GM10266 (cell line): ENCODE results near the gene ALPI.

Source experiments
- DNase-seq: peaks from one replicate; pipeline ENCODE4 v3.0.0; 2012; ENCODE audit errors: extremely low spot score
- TF ChIP-seq, protein P1 (sequence below): IDR thresholded peaks from 2 replicates; pipeline ENCODE4 v1.5.1; 2012; ENCODE audit warnings: mild to moderate bottlenecking, low read depth; ENCODE audit not compliant: control insufficient read depth, insufficient read depth; ENCODE audit errors: missing control alignments

Gene ALPI

DNA sequence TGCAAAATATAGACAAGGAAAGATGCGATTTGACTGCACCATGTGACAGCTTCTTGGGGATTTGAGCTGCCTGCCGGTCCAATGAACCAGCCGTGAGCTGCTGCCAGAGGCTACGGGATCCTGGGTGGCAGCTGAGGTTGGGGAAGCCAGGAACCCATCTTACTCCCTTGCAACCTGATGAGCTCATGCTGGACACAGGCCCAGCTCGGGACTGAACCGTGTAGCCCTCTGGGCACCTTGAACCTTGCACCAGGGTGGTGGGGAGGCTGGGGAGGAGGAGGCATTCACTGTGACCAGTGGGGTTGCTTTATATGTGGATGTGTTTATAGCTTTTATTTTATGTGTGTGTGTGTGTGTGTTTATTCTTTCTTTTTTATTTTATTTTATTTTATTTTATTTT, 9.1 kb downstream of the ALPI start:
- DNase-seq: no peak
- TF ChIP-seq, protein P1, sequence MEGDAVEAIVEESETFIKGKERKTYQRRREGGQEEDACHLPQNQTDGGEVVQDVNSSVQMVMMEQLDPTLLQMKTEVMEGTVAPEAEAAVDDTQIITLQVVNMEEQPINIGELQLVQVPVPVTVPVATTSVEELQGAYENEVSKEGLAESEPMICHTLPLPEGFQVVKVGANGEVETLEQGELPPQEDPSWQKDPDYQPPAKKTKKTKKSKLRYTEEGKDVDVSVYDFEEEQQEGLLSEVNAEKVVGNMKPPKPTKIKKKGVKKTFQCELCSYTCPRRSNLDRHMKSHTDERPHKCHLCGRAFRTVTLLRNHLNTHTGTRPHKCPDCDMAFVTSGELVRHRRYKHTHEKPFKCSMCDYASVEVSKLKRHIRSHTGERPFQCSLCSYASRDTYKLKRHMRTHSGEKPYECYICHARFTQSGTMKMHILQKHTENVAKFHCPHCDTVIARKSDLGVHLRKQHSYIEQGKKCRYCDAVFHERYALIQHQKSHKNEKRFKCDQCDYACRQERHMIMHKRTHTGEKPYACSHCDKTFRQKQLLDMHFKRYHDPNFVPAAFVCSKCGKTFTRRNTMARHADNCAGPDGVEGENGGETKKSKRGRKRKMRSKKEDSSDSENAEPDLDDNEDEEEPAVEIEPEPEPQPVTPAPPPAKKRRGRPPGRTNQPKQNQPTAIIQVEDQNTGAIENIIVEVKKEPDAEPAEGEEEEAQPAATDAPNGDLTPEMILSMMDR: no peak

DNA sequence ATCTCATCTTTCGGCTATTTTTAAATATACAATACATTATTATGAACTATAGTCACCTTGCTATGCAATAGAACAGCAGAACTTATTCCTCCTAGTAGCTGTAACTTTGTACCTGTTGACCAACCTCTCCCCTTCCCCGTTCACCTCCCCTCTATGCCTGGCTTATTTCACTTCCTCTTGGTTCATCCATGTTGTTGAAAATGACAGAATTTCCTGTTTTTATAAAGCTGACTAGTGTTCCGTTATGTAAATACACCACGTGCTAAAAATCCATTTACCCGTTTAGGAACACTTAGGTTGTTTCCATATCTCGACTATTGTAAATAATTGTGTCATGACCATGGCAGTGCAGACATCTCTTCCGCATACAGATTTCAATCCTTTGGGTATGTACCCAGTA, 10.3 kb downstream of the ALPI start:
- TF ChIP-seq, protein P1: no peak
- DNase-seq: no peak

- TF ChIP-seq, protein P1: no peak
- no peak for DNase-seq
Observed at GRCh38 chr2:232473467-232473890, 17.5 kb downstream of the ALPI start.

GRCh38 chr2:232476045-232476444, 20.1 kb downstream of the ALPI start:
- TF ChIP-seq, protein P1: no peak
- DNase-seq: no peak

DNA sequence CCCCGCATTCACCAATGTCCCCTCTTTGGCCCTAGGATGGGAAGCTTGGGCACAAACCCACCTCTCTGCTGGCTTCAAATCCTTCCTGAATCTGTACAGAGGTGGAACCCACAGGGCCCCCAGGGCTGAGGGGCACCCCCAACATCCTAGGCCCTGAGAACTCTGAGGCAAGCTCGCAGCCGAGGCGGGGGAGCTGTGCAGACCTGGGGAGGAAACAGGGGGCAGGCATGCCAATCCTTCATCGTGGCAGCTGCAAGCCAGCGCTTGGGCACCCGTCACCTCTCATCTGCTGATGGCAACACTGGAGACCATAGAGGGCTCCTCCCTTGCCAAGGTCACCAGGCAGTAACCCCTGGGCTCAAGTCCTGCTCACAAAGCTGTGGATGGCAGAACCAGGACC, 20.8 kb downstream of the ALPI start:
- TF ChIP-seq, protein P1: no peak
- no peak for DNase-seq

DNA sequence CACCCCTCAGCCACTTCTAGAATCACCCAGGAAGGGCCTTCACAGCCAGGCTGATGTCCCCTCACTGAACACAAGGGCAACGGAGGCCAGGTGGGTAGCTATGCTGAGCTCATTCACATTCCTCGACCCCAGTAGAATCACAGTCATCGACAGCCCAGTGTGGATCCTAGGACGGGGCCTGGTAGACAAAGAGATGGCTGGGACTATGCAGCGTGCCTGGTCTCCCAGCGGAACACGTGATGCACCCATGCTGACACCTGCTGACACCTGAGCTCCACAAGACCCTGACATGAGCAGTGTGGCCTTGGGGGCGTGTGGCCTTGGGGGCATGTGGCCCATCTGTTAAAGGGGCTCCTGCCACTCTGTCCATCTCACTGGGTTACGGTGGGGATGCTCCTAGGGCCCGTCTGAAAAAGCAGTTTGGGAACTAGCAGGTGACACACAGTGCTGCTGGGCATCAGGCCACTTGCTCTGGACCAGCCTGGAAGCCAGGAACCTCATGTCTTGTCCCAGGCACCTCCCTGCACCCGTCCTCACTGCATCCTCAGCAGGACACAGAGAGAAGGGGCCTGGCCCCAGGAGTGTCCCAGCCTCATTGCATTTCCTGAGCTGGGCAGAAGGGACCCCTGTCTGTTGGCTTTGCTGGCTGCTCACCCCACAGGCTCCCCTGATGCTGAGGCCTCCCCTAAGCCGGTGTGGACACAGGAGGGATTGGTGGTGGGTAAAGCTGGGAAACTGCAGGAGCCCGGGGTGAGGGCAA, 22.0 kb downstream of the ALPI start:
- TF ChIP-seq, protein P1: no peak
- no peak for DNase-seq

GRCh38 chr2:232478571-232479340, 22.8 kb downstream of the ALPI start:
- TF ChIP-seq, protein P1: no peak
- no peak for DNase-seq
